ENCODE results near the gene PRSS36.
"Not testable (repeated sequence)": the region's sequence is repeated elsewhere in the genome, so short reads cannot be mapped to it uniquely, and the experiment has no call there.

PRSS36 gene

DNA sequence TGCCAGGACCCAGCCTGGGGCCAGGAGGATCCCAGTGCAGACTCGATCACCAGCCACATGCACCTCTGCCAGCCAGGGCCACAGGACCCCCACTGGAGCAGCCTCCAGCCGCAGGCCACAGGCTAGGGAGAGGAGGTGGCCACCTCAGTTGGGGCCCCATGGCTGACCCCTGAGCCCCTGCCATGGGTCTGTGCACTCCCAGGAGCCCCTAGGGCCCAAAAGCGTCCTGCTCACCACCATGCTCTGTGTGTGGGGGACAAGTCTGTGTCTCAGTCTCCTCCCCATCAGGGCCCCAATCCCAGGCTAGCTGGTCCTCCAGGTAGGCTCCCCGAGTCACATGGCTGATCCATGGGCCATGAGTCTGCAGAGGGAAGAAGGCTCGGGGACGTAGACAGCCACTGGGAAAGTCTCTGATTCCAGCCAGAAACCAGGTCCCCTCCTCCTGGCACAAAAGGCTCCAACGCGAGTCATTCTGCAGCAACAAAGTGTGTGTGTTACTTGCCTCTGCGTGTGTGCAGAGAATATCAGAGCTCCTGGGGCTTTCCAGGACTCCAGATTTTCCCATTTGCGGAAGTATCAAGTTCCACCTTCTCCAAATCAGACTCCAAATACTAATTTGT, 8.3 kb downstream of the PRSS36 start:
- DNase-seq, result no peak

DNA sequence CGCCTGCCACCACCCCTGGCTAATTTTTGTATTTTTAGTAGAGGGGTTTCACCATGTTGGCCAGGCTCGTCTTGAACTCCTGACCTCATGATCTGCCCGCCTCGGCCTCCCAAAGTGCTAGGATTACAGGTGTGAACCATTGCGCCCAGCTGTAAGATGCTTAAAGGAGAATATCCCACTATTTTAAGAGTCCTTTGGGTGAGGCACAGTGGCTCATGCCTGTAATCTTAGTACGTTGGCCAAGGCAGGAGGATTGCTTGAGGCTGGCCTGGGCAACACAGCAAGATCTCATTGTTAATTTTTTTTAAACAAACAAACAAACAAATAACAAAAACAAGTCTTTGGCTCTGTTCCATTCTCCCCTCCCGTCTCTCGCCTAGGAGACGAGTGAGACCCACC, 8.8 kb downstream of the PRSS36 start:
- DNase-seq, result not testable (repeated sequence)

GRCh38 chr16:31138621-31139578, 11.0 kb downstream of the PRSS36 start:
- DNase-seq, result no peak

DNA sequence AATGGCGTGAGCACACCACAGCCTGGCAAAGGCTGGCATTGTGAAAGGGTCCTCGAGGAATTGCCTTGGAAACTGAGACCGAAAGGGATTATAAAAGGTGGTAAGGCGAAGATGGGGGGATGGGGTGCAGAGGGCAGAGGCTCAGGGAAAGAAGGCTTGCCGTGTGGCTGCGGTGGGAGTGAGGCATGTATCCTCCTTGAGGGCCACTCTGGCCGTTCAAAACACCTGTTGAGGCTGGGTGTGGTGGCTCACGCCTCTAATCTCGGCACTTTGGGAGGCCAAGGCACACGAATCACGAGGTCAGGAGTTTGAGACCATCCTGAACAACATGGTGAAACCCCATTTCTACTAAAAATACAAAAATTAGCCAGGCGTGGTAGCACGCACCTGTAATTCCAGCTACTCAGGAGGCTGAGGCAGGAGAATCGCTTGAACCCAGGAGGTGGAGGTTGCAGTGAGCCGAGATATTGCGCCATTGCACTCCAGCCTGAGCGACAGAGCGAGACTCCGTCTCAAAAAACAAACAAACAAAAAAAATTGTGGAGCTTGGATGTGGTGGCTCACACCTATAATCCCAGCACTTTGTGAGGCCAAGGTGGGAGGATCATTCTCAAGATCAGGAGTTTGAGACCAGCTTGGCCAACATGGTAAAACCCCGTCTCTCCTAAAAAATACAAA, 12.9 kb downstream of the PRSS36 start:
- DNase-seq, result not testable (repeated sequence)

GRCh38 chr16:31136287-31136662, 13.6 kb downstream of the PRSS36 start:
- no peak for DNase-seq

DNA sequence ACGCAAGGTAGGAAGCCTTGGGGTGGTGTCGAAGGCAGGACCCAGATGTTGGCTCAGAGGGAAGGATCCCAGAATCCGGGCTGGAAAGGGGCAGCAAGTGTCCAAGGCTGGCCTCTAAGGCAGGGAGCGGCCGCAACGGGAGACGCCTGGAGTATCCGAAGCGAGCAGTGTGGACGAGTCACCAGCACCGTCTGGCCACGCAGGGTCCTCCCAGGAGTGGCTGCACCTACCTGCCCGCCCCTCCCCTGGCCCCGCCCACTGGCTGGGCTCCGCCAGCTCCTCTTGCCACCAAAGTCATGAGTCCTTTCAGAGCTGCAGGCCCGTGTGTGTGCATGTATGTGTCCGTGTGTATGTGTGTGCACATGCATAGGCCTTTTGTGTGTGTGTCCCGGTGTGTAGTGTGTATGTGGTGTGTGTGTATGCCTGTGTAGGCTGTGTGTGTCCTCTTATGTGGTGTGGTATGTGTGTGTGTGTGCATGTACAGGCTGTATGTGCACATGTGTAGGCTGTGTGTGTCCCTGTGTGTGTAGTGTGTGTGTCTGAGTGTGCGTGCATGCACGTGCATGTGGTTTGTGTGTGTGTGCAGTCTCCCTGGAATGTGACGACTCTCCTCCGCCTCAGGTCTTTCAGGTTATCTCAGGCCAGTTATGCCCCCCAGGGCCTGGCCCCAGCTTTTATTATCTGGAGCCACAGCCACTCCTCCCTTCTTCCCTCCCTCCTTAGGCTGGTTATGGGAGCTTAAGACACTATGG, 14.2 kb downstream of the PRSS36 start, which contains the start of gene PRSS8:
TSS of gene PRSS8 (minus strand) at position 193 of the 752 bp plus-strand sequence. CDS start 229 bp downstream, outside the sequence.
- no peak for DNase-seq

- peak; percentile 50 for DNase-seq
Measured at GRCh38 chr16:31134625-31135534, 15.0 kb downstream of the PRSS36 start.

GRCh38 chr16:31134091-31134571, 15.7 kb downstream of the PRSS36 start:
- DNase-seq, result no peak

DNA sequence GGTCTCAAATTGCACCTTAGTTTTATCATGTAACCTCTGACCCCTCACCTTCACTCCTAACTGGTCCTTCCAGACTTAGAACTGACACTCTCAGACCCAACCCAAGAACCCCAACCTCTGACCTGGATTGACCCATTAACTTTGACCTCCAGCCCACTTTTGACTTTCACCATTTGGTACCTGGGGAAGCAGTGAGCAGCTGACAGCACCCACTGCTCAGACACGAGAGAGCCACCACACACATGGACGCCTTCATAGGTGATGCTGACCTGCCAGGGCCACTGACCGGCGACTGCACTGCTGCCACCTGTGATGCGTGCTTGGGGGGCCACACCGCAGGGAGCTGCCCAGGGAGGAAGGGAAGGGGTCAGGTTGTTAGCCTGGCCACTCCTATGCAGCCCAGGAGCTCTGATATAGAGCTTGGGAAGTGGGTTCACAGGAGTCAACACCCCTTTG, 16.8 kb downstream of the PRSS36 start:
- no peak for DNase-seq

DNA sequence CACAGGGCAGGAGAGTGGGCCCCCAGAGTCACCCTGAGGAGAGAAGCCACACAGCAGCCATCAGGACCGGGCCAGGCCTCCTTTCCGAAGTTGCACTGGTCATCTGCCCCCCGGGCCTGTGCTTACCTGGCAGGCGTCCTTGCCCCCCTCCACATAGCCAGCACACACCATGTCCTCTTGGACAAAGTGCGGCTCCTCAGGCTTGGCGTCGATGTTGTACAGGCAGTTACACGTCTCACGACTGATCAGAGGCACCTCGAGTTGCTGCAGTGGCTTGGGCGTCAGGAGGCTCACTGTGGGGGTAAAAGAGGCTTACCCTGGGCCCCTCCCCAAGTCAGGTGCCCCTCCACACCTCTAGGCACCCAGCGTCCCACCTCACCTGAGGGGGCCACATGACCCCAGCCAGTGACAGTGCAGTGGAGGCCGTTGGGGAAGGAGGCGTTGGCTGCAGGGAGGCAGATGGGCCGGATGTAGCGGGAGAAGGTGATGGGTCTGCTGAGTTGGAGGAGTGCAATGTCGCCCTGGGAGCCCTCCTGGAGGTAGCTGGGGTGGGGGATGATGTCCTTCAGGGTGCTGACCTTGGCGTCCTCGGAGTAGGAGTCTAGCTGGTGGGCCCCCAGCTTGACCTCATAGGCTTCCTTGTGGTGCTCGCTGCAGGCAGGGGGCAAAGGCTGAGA, 17.4 kb downstream of the PRSS36 start:
- no peak for DNase-seq

DNA sequence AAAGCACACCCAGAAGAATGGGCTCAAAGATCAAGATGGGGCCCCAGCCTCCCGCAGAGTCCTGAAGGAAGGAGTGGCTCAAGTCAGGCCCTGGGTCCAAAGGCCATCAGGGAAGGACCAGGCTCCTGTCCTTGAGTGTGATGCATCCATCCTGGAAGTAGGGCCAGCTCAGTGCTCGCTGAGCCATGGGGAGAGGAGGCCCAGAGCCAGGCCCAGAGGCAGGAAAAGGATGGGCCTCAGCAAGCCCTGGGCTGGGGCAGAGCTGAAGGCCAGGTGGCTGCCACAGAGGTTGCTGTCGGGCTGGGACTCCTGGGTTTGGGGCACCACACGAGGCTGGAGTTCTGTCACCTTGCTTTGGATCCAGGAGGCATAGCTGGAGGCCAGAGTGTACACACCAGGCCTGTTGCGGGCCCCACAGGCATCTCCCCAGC, 18.0 kb downstream of the PRSS36 start:
- no peak for DNase-seq

- no peak for DNase-seq
Measured at GRCh38 chr16:31131416-31131815, 18.4 kb downstream of the PRSS36 start.

GRCh38 chr16:31130899-31131298, 19.0 kb downstream of the PRSS36 start:
- no peak for DNase-seq

- peak; percentile 58 for DNase-seq
Measured at GRCh38 chr16:31130336-31130891, 19.5 kb downstream of the PRSS36 start.

- DNase-seq, result peak; percentile 41
Measured at GRCh38 chr16:31129568-31130335, 20.1 kb downstream of the PRSS36 start.

DNA sequence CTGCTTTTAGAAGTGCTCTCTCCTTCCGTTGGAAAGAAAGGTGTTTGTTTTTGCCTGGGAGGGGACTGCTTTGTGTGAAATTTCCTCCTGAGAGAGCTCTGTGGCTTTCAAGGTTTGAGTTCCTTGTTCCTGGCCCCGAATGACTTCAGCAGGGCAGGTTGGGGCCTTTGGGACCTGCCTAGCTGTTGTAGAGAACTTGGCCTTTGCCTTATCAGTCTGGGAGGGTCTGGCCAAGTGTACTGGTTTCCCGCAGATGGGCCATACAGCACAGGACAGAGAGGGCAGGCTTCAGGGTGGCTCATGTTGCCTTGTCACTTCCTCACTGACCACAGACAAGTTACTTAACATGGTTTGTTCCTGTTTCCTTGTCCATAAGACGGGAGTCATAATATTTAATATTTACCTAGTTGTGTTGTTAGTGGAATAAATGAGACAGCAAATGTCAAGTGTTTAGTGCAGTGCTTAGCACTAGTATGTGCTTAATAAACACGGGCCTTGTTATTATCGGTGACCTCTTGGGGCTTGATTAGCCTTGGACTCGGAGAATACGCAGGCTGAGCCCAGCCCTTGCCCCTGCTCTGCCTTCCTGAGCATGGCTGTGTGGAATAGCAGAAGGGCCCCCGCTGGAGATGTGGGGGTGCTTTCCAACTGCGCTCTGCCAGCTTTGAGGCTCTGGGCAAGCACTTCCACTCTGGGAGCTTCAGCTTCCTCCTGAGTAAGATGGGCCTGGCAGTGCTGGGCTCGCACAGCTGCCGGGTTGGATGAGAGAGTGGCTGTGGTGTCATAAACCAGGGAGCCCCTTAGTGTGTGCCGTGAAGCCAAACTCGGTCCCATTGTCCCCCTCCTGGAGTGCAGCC, 20.9 kb downstream of the PRSS36 start:
- peak; percentile 99 for DNase-seq

- no peak for DNase-seq
Measured at GRCh38 chr16:31127182-31127581, 22.7 kb downstream of the PRSS36 start.

GRCh38 chr16:31125844-31126243, 24.0 kb downstream of the PRSS36 start:
- DNase-seq, result no peak

DNA sequence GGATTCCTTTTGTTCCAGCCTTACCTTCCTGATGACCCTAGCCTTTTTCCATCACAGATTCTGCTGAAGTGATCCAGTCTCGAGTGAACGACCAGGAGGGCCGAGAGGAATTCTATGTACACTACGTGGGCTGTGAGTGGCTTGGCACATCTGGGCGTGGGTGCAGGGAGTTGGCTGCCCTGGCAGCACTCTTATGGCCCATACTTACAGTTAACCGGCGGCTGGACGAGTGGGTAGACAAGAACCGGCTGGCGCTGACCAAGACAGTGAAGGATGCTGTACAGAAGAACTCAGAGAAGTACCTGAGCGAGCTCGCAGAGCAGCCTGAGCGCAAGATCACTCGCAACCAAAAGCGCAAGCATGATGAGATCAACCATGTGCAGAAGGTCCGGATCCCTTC, 29.7 kb downstream of the PRSS36 start:
- no peak for DNase-seq
